ACHN (cell line): ENCODE results near the gene C20orf202.
"Not testable (repeated sequence)": the region's sequence is repeated elsewhere in the genome, so short reads cannot be mapped to it uniquely, and the experiment has no call there.

Experiments
- DNase-seq: peaks from one replicate; pipeline ENCODE4 v3.0.0-alpha.2; 2015
- in situ Hi-C: cut with HindIII; loops from 2 replicates; pipeline ENCODE4 v1.10.0; 2017; ENCODE audit warnings: low sequenced_read_pairs, low pct_ligation_motif_present, low pct_unique_long_range_greater_than_20kb

C20orf202 gene

GRCh38 chr20:1203630-1204029, 376 bp downstream of the C20orf202 start:
- DNase-seq: no peak
- in situ Hi-C loops: no loop called here

DNA sequence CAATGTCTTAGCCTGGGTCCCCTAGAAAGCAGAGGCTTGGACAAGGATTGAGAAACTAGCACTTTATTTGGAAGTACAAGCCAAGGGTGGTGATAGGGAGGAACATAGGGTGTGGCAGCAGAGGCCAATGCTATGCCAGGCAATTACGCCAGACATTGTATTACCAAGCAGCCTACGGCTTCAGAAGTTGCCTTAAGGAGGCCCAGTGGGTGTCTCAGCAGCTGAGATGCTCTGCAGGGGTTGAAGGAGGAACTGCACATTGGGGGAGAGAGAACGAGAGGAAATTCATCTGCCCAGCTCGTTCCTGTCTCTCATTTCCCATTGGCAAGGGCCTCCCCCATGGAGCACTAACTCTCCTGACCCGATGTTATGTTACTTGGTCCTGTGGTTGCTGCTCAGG, 859 bp downstream of the C20orf202 start:
- in situ Hi-C loops: no loop called here
- DNase-seq: no peak

- in situ Hi-C loops: no loop called here
- no peak for DNase-seq
Measured at GRCh38 chr20:1204576-1204975, 1.3 kb downstream of the C20orf202 start.

- no peak for DNase-seq
- in situ Hi-C loops: no loop called here
Measured at GRCh38 chr20:1205802-1206201, 2.5 kb downstream of the C20orf202 start.

GRCh38 chr20:1206366-1207148, 3.3 kb downstream of the C20orf202 start:
- in situ Hi-C loops: no loop called here
- DNase-seq: no peak

DNA sequence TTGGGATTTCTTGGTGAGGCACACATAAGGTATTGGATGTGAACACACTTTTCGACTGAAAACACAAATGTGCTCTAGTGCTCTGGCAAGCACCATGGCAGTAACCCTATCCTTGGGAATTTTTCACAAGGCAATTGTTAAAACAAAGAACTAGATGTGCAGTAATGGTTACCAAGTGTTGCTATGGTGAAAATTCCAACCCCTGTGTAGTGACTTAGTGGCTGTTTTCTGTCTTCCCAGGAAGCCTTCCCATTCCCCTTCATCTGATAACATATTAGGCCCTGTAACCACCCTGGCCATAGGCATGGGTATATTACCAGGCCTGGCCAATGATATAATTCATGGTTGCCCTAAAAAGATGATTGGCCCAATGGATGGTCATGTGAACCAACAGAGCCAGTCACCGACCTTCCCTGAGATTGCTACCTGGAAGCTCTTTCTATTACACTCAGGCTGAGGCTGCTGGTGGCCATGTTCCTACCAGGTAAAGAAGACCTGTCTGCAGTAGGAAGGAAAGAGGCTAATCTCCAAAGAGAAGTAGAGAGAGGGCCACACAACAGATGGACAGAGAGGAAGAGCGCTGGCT, 4.1 kb downstream of the C20orf202 start:
- in situ Hi-C loops: no loop called here
- DNase-seq: no peak

DNA sequence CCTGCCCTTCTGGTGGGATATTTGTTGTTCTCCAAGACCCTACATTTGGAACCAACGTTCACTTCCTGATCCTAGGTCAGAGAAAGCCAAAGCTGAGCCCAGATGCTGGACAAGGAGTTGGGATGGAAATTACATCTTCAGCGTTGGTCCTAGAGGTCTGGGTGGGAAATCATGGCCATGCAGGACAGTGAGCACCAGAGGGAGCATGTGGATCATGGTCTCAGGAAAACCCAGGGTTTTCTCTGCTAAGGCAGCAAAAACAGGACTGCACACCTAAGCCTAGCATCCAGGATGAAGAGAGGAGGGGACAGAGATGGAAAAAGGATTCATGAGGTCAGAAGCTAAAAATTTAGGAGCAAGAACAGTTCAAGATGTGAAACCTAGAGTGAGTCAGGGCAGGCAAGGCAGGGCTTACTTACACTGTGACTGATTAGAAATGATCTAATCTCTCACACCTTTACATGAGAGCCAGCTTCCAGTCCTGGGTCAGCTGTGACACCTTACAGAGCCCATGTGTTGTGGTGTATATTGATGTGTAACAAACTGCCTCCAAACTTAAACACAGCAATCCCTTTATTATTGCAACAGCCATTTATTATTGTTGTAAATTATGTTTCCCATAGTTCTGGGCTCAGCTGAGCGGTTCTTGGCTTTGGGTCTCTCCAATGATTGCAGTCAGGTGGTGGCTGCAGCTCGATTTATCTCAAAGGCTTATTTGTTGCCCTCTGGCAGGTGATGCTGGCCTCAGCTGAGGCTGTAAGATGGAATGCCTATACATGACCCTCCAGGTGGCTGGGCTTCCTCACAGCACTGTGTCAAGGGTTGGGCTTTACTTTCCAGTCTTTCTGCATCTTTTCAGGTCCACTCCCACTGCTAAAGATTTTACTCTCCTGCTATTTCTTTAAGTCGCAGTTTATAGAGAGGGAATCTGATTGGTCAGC, 6.5 kb downstream of the C20orf202 start:
- peak; percentile 25 for DNase-seq

GRCh38 chr20:1210501-1210900, 7.2 kb downstream of the C20orf202 start:
- in situ Hi-C loops: no loop called here

More for the DNA sequence above, 6.5 kb downstream of the C20orf202 start:
- in situ Hi-C loops: no loop called here

GRCh38 chr20:1212023-1212422, 8.8 kb downstream of the C20orf202 start:
- DNase-seq: no peak
- in situ Hi-C loops: no loop called here

More at GRCh38 chr20:1210501-1210900, 7.2 kb downstream of the C20orf202 start:
- no peak for DNase-seq

DNA sequence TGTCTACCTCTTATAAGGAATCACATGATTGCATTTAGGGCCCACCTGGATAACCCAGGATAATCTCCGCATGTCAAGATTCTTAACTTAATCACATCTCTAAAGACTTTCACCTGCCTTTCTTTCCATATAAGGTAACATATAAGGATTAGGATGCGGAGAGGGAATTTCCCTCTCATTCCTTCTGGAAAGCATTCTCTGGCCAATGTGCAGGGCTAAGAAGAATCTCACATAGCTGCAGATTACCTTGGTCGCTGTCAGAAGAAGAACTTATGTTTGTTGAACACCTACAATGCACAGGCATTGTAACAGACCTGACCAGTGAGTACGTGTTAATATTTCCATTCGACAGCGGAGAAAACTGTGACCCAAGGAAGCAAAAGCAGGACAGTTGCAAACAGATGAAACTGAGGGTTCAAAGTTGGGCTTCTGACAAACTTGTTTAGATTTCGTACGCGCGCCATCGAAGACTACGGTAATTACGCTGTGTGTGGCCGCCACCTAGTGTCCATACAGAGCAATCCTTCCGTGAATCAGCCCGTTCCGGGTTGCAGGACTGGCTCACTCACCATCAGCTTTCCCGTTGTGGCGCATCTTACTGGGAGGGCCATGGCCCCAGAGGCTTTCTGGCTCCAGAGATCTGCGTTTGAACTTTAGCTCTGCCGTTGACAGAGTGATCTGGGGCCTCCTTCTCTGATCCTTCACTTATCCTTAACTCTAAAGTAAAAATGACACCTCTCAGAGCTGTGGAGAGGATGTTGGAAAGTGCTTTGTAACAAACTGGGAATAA, 9.5 kb downstream of the C20orf202 start:
- in situ Hi-C loops: no loop called here

DNA sequence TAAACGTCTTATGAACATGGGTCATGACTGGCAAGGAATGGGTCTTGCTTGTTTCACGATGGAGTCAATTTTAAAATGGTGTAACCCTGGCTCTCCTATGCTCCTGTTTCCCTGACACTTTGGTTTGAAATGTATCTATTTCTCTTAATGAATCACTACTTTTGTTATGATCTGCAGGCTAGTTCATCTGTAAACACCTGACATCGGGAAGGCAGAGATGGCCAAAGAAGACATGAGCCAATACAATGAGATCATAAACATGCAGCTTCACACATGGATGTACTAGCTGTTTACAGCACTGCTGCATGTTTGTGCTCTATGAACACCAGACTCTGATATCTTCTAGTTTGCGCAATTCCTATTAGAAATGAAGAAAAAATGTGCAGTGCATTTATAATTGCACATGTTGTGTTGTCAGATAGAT, 11.6 kb downstream of the C20orf202 start:
- in situ Hi-C loops: no loop called here
- no peak for DNase-seq

More for the DNA sequence above, 9.5 kb downstream of the C20orf202 start:
- DNase-seq: peak; percentile 69

DNA sequence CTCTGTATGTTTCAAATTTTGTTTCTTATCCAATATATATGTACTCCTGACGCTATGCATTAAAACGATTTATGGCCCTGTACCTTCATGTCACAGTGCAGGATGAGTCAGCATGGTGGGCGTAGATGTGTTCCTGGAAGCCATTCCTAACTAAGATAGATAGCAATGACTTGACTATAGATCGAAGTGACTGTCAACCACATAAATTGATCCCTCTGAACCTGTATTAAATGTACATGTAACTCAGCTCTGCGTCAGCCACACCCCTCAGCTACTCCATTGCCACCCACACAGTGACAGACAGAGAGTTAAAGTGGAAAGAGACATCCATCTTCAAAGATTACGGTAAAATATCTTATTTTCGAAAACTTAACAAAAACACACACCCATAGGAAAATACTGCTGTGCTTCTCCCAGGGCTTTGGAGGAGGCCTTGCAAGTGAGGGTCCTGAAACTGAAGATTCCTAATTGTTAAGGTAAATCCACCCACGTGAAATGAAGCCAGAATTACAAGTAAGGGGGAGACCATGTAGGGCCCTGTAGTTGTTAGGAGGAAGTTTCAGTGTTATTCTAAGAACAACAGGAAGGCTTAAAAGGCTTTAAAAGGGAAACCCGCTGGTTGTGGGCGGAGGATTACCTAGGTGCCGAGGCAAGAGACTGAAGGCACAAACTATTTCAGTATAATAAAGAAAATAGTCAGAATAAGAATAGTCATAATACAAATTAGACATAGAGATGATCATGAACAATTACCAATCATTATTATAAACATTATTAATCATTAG, 12.3 kb downstream of the C20orf202 start:
- in situ Hi-C loops: no loop called here
- DNase-seq: no peak

DNA sequence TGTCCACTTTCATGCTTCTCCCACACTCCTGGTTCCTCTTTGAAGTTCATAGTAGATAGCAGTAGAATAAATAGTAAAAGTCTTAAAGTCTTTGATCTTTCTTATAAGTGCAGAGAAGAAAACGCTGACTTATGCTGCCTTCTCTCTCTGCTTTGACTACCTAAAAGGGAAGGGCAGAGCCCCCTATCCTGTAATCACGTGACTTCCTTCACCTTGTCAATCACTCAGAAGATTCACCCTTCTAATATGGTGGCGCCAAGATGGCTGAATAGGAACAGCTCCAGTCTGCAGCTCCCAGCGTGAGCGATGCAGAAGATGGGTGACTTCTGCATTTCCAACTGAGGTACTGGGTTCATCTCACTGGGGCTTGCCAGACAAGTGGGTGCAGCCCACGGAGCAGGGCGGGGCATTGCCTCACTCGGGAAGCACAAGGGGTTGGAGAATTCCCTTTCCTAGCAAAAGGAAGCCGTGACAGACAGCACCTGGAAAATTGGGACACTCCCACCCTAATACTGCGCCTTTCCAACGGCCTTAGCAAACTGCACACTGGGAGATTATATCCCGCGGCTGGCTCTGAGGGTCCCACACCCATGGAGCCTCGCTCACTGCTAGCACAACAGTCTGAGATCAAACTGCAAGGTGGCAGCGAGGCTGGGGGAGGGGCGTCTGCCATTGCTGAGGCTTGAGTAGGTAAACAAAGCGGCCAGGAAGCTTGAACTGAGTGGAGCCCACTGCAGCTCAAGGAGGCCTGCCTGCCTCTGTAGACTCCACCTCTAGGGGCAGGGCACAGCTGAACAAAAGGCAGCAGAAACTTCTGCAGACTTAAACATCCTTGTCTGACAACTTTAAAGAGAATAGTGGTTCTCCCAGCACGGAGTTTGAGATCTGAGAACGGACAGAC, 13.5 kb downstream of the C20orf202 start:
- DNase-seq, in situ Hi-C loops: not testable (repeated sequence)

- in situ Hi-C loops, DNase-seq: not testable (repeated sequence)
Measured at GRCh38 chr20:1222750-1223149, 19.5 kb downstream of the C20orf202 start.

- in situ Hi-C loops: no loop called here
- no peak for DNase-seq
Measured at GRCh38 chr20:1224205-1224890, 21.1 kb downstream of the C20orf202 start.

GRCh38 chr20:1225263-1225782, 22.1 kb downstream of the C20orf202 start:
- in situ Hi-C loops: no loop called here
- DNase-seq: peak; percentile 24
